ENCODE data around the gene CD200R1.
"Not testable (repeated sequence)": the region's sequence is repeated elsewhere in the genome, so short reads cannot be mapped to it uniquely, and the experiment has no call there.

The CD200R1 gene

GRCh38 chr3:112930771-112931170, 44.1 kb downstream of the CD200R1 start:
- no peak for DNase-seq
- H3K4me3 Mint-ChIP-seq: no peak overlapping the region
- H3K9me3 Mint-ChIP-seq: peaks cover 13% of the 10 kb centered on the region
- H3K4me1 Mint-ChIP-seq: no peaks in the 10 kb centered on the region
- H3K27me3 Mint-ChIP-seq (ENCODE audit: low read depth, poor library complexity): peaks cover 18% of the 10 kb centered on the region
- TF ChIP-seq, protein P1, sequence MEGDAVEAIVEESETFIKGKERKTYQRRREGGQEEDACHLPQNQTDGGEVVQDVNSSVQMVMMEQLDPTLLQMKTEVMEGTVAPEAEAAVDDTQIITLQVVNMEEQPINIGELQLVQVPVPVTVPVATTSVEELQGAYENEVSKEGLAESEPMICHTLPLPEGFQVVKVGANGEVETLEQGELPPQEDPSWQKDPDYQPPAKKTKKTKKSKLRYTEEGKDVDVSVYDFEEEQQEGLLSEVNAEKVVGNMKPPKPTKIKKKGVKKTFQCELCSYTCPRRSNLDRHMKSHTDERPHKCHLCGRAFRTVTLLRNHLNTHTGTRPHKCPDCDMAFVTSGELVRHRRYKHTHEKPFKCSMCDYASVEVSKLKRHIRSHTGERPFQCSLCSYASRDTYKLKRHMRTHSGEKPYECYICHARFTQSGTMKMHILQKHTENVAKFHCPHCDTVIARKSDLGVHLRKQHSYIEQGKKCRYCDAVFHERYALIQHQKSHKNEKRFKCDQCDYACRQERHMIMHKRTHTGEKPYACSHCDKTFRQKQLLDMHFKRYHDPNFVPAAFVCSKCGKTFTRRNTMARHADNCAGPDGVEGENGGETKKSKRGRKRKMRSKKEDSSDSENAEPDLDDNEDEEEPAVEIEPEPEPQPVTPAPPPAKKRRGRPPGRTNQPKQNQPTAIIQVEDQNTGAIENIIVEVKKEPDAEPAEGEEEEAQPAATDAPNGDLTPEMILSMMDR (IDR thresholded peaks at IDR 0.05): no peak
- H3K27ac Mint-ChIP-seq: no peak overlapping the region
- H3K36me3 Mint-ChIP-seq (ENCODE audit: low read depth): no peaks in the 10 kb centered on the region

DNA sequence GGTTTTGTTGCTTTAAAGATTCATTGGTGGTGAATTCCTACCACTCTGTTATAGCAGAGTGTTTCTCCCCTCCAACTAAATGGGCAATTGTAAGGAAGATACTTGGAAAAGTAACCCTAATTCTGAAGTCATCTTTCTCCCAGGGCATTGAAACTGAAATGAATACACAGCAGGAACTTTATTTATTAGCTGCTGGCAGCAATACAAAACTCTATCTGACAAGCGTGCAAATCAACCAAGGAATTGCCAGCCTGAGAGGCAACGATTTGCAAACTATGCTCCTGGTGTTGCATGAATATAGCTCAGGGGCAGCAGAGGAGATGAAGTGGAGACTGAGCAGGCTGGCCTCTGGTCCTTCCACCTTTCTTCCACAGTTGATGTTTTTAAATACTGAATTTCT, 48.9 kb downstream of the CD200R1 start:
- no peaks in the 10 kb centered on the region for H3K4me1 Mint-ChIP-seq
- H3K27me3 Mint-ChIP-seq (ENCODE audit: low read depth, poor library complexity): peaks cover 15% of the 10 kb centered on the region
- no peak overlapping the region for H3K27ac Mint-ChIP-seq
- no peaks in the 10 kb centered on the region for H3K36me3 Mint-ChIP-seq (ENCODE audit: low read depth)
- TF ChIP-seq, protein P1 (IDR thresholded peaks at IDR 0.05): no peak
- no peaks in the 10 kb centered on the region for H3K9me3 Mint-ChIP-seq
- no peak for DNase-seq
- no peak overlapping the region for H3K4me3 Mint-ChIP-seq

DNA sequence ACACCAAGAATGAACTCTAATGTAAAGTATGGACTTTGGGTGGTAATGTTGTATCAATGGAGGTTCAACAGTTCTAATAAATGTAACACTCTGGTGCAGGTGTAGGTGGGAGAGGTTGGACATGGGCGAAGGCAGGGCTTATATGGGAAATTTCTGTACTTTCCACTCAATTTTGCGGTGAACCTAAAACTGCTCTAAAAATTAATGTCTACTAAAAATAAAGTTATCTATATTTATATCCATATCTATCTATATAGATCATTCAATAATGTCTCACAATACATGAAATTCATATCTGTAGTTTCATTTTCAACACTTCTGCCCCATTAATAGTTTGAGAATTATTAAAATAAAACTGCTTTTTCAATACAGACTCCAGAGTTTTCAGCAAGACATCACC, 49.3 kb downstream of the CD200R1 start:
- peaks cover 15% of the 10 kb centered on the region for H3K27me3 Mint-ChIP-seq (ENCODE audit: low read depth, poor library complexity)
- no peak overlapping the region for H3K4me3 Mint-ChIP-seq
- no peak overlapping the region for H3K27ac Mint-ChIP-seq

DNA sequence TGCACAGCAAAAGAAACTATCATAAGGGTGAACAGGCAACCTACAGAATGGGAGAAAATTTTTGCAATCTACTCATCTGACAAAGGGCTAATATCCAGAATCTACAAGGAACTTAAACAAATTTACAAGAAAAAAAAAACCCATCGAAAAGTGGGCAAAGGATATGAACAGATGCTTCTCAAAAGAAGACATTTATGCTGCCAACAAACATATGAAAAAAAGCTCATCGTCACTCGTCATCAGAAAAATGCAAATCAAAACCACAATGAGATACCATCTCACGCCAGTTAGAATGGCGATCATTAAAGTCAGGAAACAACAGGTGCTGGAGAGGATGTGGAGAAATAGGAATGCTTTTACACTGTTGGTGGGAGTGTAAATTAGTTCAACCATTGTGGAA, 55.4 kb downstream of the CD200R1 start:
- H3K9me3 Mint-ChIP-seq: peaks cover 42% of the 10 kb centered on the region
- H3K4me3 Mint-ChIP-seq; H3K27ac Mint-ChIP-seq; H3K36me3 Mint-ChIP-seq (ENCODE audit: low read depth); DNase-seq; H3K4me1 Mint-ChIP-seq; H3K27me3 Mint-ChIP-seq (ENCODE audit: low read depth, poor library complexity): not testable (repeated sequence)

More for the DNA sequence above, 49.3 kb downstream of the CD200R1 start:
- TF ChIP-seq, protein P1 (IDR thresholded peaks at IDR 0.05): no peak
- H3K4me1 Mint-ChIP-seq: no peaks in the 10 kb centered on the region
- no peaks in the 10 kb centered on the region for H3K36me3 Mint-ChIP-seq (ENCODE audit: low read depth)
- no peak for DNase-seq
- H3K9me3 Mint-ChIP-seq: no peaks in the 10 kb centered on the region

GRCh38 chr3:112908252-112908651, 66.7 kb downstream of the CD200R1 start:
- Mint-ChIP-seq H3K4me3 (no peak overlapping the region), H3K27ac (no peak overlapping the region), H3K9me3 (peaks cover 16% of the 10 kb centered on the region), H3K27me3 (ENCODE audit: low read depth, poor library complexity) (no peaks in the 10 kb centered on the region), H3K4me1 (no peaks in the 10 kb centered on the region), H3K36me3 (ENCODE audit: low read depth) (no peaks in the 10 kb centered on the region)
- TF ChIP-seq, protein P1 (IDR thresholded peaks at IDR 0.05): no peak
- no peak for DNase-seq

- Mint-ChIP-seq H3K36me3 (ENCODE audit: low read depth) (no peaks in the 10 kb centered on the region), H3K4me3 (no peak overlapping the region), H3K9me3 (peaks cover 19% of the 10 kb centered on the region), H3K4me1 (no peaks in the 10 kb centered on the region), H3K27me3 (ENCODE audit: low read depth, poor library complexity) (no peaks in the 10 kb centered on the region), H3K27ac (no peak overlapping the region)
- TF ChIP-seq, protein P1 (IDR thresholded peaks at IDR 0.05): no peak
- no peak for DNase-seq
Observed at GRCh38 chr3:112904786-112905185, 70.1 kb downstream of the CD200R1 start.
